GM21619 (cell line): ENCODE measurements around the gene PROM2.

Experiments
- ATAC-seq: cut with Tn5 transposase; IDR thresholded peaks from one replicate; pipeline ENCODE4 v1.9.1; 2021; ENCODE audit not compliant: unreplicated experiment

The PROM2 gene

GRCh38 chr2:95320986-95321767 lies 46.9 kb downstream of the PROM2 start:
- ATAC-seq: no peak

GRCh38 chr2:95323347-95324155 lies 49.3 kb downstream of the PROM2 start:
- no peak for ATAC-seq

GRCh38 chr2:95325026-95325425 lies 50.8 kb downstream of the PROM2 start:
- ATAC-seq: no peak

- no peak for ATAC-seq
Observed at GRCh38 chr2:95325590-95326432, 51.6 kb downstream of the PROM2 start.

GRCh38 chr2:95326433-95327140 lies 52.3 kb downstream of the PROM2 start:
- ATAC-seq: no peak

GRCh38 chr2:95327861-95328260 lies 53.6 kb downstream of the PROM2 start:
- ATAC-seq: no peak

GRCh38 chr2:95328358-95329125 lies 54.3 kb downstream of the PROM2 start:
- ATAC-seq: no peak

GRCh38 chr2:95329401-95329800 lies 55.2 kb downstream of the PROM2 start:
- ATAC-seq: no peak

- no peak for ATAC-seq
Observed at GRCh38 chr2:95329891-95330793, 55.9 kb downstream of the PROM2 start.

GRCh38 chr2:95330794-95331338 lies 56.6 kb downstream of the PROM2 start:
- ATAC-seq: no peak

GRCh38 chr2:95331606-95332005 lies 57.4 kb downstream of the PROM2 start:
- no peak for ATAC-seq

- ATAC-seq: no peak
Observed at GRCh38 chr2:95332036-95332435, 57.8 kb downstream of the PROM2 start.

GRCh38 chr2:95333056-95333455 lies 58.8 kb downstream of the PROM2 start:
- ATAC-seq: no peak

GRCh38 chr2:95333888-95334338 lies 59.7 kb downstream of the PROM2 start:
- no peak for ATAC-seq

- ATAC-seq: no peak
Observed at GRCh38 chr2:95334916-95335641, 60.8 kb downstream of the PROM2 start.

GRCh38 chr2:95336406-95336805 lies 62.2 kb downstream of the PROM2 start:
- no peak for ATAC-seq

- ATAC-seq: no peak
Observed at GRCh38 chr2:95337829-95338228, 63.6 kb downstream of the PROM2 start.
